PC-9 (cell line): ENCODE data around the gene LYRM7.

Source experiments
- CTCF ChIP-seq: fragments of 200-600 bp; sonication (generic); conservative IDR thresholded peaks from 2 replicates; pipeline ENCODE4 v1.6.1; 2017; ENCODE audit warnings: mixed run types, antibody characterized with exemption, mild to moderate bottlenecking, moderate library complexity
- EZH2 ChIP-seq: fragments of 200-600 bp; sonication (generic); IDR thresholded peaks from 2 replicates; pipeline ENCODE4 v1.8.0; 2017; ENCODE audit warnings: antibody characterized with exemption, low read depth

GRCh38 chr5:131209175-131209505 lies 38.4 kb downstream of the LYRM7 start:
- TF ChIP-seq CTCF: no peak
- no peak for TF ChIP-seq EZH2
